BJ (cell line): ENCODE data around the gene HRCT1. TPM values are rescaled to one million over a fixed set of nuclear protein-coding genes. Genes with fewer than 3 reads are reported as not detected.
A peak's percentile ranks its signal among the peaks of the same experiment; 100 is the strongest.

Experiments
- CTCF ChIA-PET: fragments of 350-600 bp; formaldehyde crosslinking; extraction: SDS; loops from one replicate; lab custom pipeline; 2021; ENCODE audit warnings: antibody characterized with exemption, inconsistent platforms; lab: Yijun Ruan, JAX
- POLR2A ChIA-PET: fragments of 300-600 bp; sonication (Branson Sonifier 250); formaldehyde crosslinking; extraction: SDS; loops from one replicate; lab custom pipeline; 2021; ENCODE audit warnings: antibody characterized with exemption; lab: Charles Lee
- DNase-seq: peaks from one replicate; pipeline ENCODE4 v3.0.0-alpha.2; 2011; ENCODE audit warnings: low read depth
- H3K27me3 ChIP-seq: 2 replicates; pipeline ENCODE4 v1.6.0; 2011; ENCODE audit warnings: low read length; ENCODE audit not compliant: control insufficient read depth, insufficient read depth
- H3K36me3 ChIP-seq: 2 replicates; pipeline ENCODE4 v1.5.1; 2011; ENCODE audit warnings: low read length; ENCODE audit not compliant: control insufficient read depth, insufficient read depth
- H3K4me3 ChIP-seq: 2 replicates; pipeline ENCODE4 v1.5.1; 2011; ENCODE audit warnings: low read depth, mild to moderate bottlenecking, control low read depth, low read length
- polyA plus RNA-seq: library from polyadenylated mRNA; depleted of rRNA; stranded (reverse); fragments of >200 nt; gene quantifications from 2 replicates; pipeline ENCODE4 v1.2.3, GENCODE V29; 2011
- TF ChIP-seq, protein P1 (sequence below): IDR thresholded peaks from 2 replicates; pipeline ENCODE4 v1.5.1; 2011; ENCODE audit warnings: low read depth, mild to moderate bottlenecking, control low read depth, inconsistent platforms, low read length, moderate library complexity; ENCODE audit not compliant: insufficient read depth

The HRCT1 gene
- polyA plus RNA-seq, 1 experiment: 0.93 TPM

DNA sequence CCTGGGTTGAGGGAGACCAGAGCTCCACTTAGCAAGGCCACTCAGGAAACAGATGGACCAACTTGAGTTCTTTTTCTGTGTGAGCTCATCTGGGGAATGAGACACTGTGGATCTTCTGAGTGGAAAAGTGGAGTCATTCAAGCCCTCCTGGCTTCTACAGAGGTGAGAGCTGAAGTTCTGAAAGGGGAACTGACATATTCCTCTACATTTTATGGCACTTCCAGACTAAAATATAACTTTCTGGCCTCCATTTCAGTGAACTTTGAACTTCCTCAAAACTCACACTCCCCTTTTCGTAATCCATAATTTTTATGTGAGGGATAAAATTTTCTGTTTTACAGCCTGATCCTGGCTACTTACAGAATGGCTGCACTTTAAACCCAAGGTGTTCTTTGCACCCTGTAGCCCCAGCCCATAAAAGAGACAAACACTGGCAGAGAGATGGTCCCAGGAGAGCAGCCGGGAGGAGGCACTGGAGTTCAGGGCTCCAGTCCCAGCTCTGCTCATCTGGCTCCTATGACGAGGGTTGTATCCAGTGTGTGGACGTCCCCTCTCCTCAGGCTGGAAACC lies 14.1 kb downstream of the HRCT1 start:
- no peak for DNase-seq
- TF ChIP-seq, protein P1, sequence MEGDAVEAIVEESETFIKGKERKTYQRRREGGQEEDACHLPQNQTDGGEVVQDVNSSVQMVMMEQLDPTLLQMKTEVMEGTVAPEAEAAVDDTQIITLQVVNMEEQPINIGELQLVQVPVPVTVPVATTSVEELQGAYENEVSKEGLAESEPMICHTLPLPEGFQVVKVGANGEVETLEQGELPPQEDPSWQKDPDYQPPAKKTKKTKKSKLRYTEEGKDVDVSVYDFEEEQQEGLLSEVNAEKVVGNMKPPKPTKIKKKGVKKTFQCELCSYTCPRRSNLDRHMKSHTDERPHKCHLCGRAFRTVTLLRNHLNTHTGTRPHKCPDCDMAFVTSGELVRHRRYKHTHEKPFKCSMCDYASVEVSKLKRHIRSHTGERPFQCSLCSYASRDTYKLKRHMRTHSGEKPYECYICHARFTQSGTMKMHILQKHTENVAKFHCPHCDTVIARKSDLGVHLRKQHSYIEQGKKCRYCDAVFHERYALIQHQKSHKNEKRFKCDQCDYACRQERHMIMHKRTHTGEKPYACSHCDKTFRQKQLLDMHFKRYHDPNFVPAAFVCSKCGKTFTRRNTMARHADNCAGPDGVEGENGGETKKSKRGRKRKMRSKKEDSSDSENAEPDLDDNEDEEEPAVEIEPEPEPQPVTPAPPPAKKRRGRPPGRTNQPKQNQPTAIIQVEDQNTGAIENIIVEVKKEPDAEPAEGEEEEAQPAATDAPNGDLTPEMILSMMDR: no peak
- Histone ChIP-seq H3K36me3 (no peaks in the 10 kb centered on the region), H3K4me3 (no peak overlapping the region), H3K27me3 (no peaks in the 10 kb centered on the region)
- ChIA-PET POLR2A (interaction anchor here (0.7 kb wide), 1 partner anchor 12 kb away, joined by 4 read pairs; no protein-coding TSS in a partner anchor), CTCF (interaction anchor here (0.7 to 2.9 kb wide), 6 partner anchors 9 to 130 kb away, joined by 3 to 10 read pairs (median 8); partner anchors contain the start of genes HRCT1 and SPAAR)

DNA sequence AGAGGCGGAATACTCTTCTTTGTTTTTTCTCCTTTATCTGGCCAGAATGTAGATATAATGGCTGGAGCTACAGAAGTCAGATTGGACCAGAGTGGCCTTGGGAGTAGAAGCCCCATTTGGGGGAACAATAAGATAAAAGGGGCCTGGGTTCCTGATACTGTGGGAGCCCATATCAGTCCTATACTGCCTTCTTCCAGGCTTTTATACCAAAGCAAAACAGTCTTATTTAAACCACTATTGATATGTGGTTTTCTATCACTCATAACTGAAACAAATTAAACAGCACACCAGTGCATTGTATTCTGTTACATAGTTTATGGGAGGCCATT lies 17.6 kb downstream of the HRCT1 start:
- ChIA-PET CTCF (interaction anchor here (0.9 to 5.2 kb wide), 6 partner anchors 10 to 31 kb away, joined by 3 to 22 read pairs (median 7); partner anchors contain the start of gene HRCT1), POLR2A (interaction anchor here (1.3 to 2.0 kb wide), 2 partner anchors 12 to 13 kb away, joined by 3 to 7 read pairs; no protein-coding TSS in a partner anchor)
- Histone ChIP-seq H3K27me3 (no peaks in the 10 kb centered on the region), H3K4me3 (no peak overlapping the region), H3K36me3 (no peaks in the 10 kb centered on the region)
- TF ChIP-seq, protein P1: no peak
- no peak for DNase-seq

DNA sequence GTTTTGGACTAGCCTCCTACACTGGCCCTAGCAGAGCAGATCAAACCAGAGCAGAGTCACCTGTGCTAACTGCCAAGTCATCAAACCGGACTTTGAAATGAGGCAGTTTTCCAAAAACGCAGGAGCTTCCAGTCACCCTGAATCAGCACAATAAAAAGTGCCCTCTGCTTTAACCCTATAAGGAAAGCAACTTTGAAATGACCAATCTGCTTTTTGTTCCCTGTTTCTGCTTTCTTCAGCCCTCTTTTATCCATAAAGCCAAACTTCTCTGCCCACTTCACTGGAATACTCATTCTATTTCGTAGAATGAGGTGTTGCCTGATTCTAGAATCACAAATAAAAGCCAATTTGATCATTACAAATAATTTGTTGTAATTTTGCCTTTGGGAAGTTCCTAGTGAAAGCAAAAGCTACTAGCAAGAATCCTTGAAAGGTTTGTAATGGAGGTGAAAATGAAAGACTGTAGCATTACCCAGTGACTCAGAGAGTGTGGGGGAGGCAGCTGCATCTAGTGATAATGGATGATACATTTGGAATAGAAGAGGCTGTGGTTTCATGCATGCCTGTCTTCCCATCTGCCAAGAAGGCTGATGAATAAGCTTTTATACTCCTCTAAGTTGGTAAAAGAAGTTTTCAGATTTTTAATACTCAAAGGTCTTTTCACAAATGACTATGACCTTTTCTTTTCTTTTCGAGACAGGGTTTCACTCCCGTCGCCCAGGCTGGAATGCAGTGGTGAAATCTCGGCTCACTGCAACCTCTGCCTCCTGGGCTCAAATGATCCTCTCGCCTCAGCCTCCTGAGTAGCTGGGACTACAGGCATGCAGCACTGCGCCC lies 18.1 kb downstream of the HRCT1 start:
- H3K36me3 ChIP-seq: no peaks in the 10 kb centered on the region
- peak; percentile 82 for DNase-seq
- ChIA-PET POLR2A (interaction anchor here (0.6 to 2.0 kb wide), 3 partner anchors 12 to 18 kb away, joined by 3 to 7 read pairs (median 3); partner anchors contain the start of gene HRCT1), CTCF (interaction anchor here (0.9 to 5.2 kb wide), 11 partner anchors 11 to 134 kb away, joined by 3 to 22 read pairs (median 5); partner anchors contain the start of gene HRCT1)
- no peak overlapping the region for H3K4me3 ChIP-seq
- no peaks in the 10 kb centered on the region for H3K27me3 ChIP-seq
- TF ChIP-seq, protein P1: no peak

DNA sequence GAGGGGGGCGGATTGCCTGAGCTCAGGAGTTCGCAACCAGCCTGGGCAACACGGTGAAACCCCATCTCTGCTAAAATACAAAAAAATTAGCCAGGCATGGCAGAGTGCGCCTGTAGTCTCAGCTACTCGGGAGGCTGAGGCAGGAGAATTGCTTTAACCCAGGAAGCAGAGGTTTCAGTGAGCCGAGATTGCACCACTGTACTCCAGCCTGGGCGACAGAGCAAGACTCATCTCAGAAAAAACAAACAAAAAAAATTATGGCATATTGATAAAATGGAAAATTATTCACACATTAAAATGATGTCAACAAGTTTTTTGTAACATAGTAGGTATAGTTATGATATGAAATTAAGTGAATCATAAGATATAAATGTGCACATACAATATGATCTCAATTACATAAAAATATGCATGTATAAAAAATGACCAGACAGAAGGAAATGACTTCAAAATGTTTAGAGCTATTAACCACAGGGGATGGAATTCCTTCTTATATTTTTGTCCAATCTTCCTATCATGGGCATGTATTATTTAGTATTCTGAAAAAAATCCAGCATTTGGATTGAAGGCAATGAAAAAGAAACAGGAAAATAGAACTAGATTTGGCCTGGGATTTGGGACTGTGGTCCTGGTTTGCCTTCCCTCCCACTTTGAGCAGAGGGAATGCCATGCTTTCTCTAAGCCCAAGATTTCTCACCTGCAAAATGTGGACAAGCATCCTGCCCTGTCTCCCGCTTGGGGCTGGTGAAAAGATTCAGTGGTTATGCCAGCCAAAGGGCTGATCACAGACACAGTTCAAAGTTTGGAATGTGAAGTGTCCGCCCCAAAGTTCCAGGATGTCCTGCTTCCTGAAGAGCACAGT lies 22.8 kb downstream of the HRCT1 start:
- ChIA-PET CTCF (interaction anchor here (1.3 to 5.2 kb wide), 3 partner anchors 11 to 25 kb away, joined by 3 to 22 read pairs (median 6); no protein-coding TSS in a partner anchor), POLR2A (no interaction called here)
- Histone ChIP-seq H3K4me3 (no peak overlapping the region), H3K27me3 (no peaks in the 10 kb centered on the region), H3K36me3 (no peaks in the 10 kb centered on the region)
- DNase-seq: no peak
- TF ChIP-seq, protein P1: no peak

DNA sequence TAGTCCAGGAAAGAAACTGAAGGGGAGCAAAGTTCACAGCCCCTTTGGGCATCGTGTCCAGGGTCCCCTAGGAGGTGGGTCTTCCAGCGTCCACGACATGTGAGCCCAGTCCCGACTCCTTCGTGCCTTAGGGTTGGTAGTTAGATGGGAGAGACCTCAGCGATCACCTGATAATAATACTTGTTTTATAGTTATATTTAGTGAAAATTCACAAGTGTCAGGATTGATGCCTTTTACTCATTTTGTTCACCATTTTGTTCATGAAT lies 23.4 kb downstream of the HRCT1 start:
- Histone ChIP-seq H3K27me3 (no peaks in the 10 kb centered on the region), H3K36me3 (no peaks in the 10 kb centered on the region), H3K4me3 (no peak overlapping the region)
- CTCF ChIA-PET: interaction anchor here (1.0 to 2.6 kb wide), 2 partner anchors 10 to 16 kb away, joined by 3 to 6 read pairs; no protein-coding TSS in a partner anchor
- POLR2A ChIA-PET: no interaction called here
- TF ChIP-seq, protein P1: no peak
- DNase-seq: no peak
